Measurements from ENCODE around the gene CUBN.

DNA sequence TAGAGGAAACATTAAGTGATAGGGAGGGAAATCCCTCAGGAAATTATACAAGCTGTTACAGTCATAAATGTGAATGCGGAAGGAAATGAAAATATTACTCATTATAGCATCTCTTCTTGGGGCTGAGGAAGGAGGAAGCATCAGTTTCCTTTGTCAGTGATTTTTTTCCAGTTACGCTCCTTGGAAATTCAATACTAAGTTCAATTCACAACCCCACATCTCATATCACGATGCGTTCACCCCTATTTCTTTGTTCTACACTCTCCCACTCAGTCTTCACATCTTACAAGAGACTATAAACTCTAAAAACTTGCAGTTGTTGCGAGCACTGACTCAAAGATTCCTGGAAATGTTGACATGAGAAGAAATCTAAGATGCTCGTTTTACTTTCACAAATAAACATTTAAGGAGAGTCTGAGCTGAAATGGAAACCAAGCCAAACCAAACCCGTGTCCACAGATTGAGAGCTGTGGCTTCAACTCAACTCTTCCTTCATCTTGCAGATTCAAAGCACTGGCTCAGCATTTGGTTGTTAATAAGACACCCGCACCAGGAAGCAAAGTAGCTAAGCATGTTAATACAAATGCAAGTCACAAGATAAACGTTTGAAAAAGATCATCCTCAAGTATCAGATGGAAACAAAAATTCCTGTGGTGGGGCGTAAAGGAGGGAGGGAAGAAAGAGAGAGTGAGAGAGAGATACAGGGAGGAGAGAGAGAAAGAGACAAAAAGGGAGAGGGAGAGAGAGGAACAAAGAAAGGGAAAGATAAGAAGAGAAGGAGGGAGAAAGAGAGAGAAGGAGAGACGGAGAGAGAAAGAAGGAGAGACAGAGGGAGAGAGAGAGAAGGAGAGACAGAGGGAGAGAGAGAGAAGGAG is 162.4 kb downstream of the CUBN start:
- TF ChIP-seq, protein P1, sequence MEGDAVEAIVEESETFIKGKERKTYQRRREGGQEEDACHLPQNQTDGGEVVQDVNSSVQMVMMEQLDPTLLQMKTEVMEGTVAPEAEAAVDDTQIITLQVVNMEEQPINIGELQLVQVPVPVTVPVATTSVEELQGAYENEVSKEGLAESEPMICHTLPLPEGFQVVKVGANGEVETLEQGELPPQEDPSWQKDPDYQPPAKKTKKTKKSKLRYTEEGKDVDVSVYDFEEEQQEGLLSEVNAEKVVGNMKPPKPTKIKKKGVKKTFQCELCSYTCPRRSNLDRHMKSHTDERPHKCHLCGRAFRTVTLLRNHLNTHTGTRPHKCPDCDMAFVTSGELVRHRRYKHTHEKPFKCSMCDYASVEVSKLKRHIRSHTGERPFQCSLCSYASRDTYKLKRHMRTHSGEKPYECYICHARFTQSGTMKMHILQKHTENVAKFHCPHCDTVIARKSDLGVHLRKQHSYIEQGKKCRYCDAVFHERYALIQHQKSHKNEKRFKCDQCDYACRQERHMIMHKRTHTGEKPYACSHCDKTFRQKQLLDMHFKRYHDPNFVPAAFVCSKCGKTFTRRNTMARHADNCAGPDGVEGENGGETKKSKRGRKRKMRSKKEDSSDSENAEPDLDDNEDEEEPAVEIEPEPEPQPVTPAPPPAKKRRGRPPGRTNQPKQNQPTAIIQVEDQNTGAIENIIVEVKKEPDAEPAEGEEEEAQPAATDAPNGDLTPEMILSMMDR (IDR thresholded peaks at IDR 0.05) = no peak
- TF ChIP-seq POLR2A (IDR thresholded peaks at IDR 0.05) = no peak
